HG03280 (cell line): ENCODE results near the gene ANO2.

Experiments
- ATAC-seq: cut with Tn5 transposase; IDR thresholded peaks from one replicate; pipeline ENCODE4 v1.9.1; 2021; ENCODE audit warnings: mild to moderate bottlenecking, moderate library complexity; ENCODE audit not compliant: unreplicated experiment

Gene ANO2

GRCh38 chr12:5783289-5783920 is 161.7 kb downstream of the ANO2 start:
- no peak for ATAC-seq

GRCh38 chr12:5780536-5780935 is 164.5 kb downstream of the ANO2 start:
- ATAC-seq: no peak

- ATAC-seq: no peak
Measured at GRCh38 chr12:5779401-5779800, 165.7 kb downstream of the ANO2 start.

DNA sequence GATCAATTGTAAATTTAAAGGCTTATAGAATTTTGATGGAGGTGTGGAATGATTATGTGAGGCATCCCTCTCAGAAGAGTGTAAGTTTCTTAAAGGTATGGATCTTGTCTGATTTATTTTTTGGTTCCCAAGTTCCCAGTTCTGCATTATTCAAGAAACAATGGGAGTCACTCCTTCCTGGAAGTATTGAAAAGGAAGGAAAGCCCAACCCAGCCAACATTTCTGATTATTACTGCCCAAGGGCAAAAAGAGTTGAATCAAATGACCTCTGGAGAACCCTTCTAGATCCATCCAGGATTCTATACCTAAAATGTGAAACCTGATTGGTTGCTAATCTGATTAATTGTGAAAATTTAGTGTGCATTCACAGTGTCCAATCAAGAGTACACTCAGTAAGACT is 166.2 kb downstream of the ANO2 start:
- no peak for ATAC-seq

DNA sequence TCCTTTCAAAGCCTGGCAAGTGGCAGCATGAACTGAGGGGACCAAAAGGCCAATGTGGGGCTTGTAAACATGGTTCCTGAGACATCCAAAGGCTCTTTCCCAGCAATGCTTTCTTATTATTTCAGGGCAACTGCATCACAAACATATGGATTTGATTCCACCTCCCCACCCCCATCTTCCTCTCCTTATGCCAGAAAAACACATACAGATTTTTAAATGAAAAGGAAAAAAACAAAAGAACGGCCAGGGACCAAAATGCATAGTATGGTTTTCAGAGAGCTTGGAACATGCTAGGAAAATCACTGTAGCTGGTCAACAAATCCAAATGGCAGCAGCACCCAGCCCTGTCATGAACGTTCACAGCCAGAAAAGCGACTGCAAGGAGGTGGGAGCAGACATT is 167.6 kb downstream of the ANO2 start:
- ATAC-seq: no peak

- ATAC-seq: no peak
Measured at GRCh38 chr12:5776091-5776490, 169.0 kb downstream of the ANO2 start.

DNA sequence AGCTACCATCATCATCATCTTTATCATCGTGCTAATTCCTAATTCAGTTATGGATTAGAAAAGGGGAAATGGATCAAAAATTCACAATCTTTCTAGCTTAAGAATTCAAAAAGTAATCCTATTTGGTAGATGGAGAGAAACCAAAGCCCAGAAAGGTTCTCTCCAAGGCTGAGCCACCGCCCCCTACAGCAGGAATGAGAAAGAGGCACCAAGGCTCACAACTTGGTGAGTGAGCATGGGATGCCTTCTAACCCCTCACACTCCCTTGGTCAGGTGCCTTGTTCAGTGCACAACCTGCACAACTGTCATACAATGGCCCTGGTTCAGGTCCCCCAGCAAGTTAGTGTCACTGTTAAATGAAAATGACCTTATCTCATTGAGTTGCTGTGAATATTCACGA is 171.5 kb downstream of the ANO2 start:
- no peak for ATAC-seq

DNA sequence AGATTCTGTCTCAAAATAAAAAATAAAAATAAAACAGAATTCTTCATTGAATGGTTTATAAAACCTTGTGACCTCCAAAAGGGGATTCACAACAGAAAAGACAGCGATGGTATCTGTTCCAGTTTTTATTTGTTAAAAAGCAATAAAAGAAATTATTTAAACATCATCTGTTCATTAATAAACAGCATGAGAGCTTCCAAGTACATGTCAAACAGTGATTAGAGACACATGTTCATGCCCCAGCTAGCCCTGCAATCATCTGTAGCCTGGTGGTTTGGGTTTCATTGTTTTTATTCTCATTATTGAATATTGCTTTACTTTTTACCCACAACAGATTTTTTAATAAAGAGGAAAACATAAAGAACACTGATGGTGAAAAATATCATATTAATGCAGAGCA is 173.3 kb downstream of the ANO2 start:
- no peak for ATAC-seq

GRCh38 chr12:5770727-5771126 is 174.3 kb downstream of the ANO2 start:
- ATAC-seq: no peak

GRCh38 chr12:5768581-5769196 is 176.4 kb downstream of the ANO2 start:
- no peak for ATAC-seq

DNA sequence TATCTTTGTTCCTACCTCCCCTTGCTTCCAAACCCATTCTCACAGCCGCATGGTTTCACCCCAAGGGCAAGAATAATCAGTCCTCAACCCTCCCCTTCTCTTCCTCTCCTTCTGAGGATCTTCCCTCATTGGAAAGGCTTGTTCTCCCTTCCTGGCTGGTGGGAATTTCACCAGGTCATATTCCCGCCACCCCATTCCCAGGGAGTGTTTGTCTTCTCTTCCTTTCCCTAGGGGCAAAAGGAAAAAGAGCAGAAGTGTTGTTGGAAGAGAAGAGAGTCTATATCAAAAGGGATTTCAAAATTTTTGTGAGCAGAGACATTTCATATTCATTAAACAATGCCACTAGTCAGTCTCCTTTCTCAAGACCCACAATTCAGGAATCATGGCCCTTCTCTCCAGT is 176.9 kb downstream of the ANO2 start:
- ATAC-seq: no peak

- no peak for ATAC-seq
Measured at GRCh38 chr12:5758347-5758746, 186.7 kb downstream of the ANO2 start.

DNA sequence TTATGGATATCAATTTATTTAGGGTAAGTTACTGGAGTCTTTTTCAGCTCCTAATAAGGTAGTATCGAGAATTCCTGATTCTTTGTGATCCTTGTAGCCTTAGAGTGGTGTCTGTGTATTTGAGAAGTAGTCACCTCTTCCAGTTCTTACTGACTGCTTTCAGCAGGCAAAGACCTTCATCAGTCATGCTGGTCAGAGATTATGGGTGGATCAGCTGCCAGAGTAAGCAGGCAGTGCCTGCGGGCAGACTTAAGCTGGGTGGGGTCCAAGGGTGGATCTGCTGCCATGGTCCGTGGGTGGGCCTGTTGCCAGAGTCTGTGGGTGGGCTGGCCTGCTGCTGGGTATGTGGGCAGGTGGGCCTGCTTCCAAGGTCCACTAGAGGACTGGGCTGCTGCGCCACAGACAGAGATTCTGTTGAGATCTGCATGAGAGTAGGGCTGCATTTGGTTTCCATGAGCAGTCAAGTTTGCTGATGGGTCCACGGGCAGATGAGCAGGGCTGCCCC is 188.7 kb downstream of the ANO2 start:
- no peak for ATAC-seq

- ATAC-seq: no peak
Measured at GRCh38 chr12:5748027-5748426, 197.0 kb downstream of the ANO2 start.

DNA sequence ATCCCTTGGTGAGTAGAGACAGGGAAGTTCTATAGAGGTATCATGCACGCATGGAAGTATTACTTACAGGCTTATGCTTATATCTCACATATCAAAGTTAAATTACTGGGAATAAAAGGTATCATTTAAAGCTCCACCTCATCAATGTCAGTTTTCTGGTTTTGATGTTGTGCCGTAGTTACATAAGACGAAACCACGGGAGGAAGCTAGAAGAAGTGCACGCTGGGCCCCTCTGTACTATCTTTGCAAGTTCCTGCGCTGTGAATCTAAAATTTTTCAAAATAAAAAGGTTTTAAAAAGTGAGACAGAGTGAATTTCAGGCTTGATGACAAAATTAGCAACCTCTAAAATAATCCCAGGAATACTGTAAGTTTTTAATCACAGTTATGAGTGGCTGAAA is 198.1 kb downstream of the ANO2 start:
- ATAC-seq: no peak

DNA sequence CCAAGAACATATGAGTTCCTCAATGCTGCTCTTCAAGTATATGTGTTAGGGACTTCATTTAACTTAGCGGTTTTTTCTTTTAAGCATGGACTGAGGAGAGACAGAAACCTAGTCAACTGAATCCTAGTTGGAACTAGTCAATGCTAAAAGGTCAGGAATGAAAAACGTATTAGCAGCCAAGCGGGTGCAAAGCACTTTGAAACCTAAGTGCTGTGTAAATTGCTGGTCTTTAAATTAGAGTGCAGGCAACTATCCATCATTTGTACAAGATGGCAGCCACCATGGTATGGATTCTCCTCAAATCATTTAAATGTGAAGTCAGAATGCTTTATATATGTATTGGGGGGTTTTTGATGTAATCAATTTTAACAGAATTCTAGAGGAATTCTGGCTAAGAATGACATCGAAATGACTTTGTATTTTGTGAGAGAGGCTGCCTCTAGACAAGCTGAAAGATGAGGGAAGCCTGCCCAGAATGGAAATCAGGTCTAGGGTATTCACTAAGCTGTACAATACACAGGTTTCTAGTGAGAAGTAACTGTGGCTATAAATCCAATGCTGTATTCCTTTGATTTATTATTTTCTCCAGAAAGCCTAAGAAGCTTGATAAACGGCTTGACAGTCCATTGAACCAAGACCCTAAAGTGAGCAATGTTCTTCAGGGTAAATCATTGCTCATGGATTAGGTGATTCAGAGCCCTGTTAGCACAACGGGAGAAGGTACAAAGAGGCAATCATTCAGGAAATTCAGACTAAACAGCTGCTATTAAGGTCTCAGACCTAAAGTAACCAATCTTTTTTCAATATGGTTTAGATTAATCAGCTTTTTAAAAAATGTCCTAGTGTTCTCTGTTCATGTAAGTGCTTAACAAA is 198.8 kb downstream of the ANO2 start:
- ATAC-seq: no peak

- no peak for ATAC-seq
Measured at GRCh38 chr12:5745251-5745888, 199.7 kb downstream of the ANO2 start.

- ATAC-seq: no peak
Measured at GRCh38 chr12:5742258-5742657, 202.8 kb downstream of the ANO2 start.

DNA sequence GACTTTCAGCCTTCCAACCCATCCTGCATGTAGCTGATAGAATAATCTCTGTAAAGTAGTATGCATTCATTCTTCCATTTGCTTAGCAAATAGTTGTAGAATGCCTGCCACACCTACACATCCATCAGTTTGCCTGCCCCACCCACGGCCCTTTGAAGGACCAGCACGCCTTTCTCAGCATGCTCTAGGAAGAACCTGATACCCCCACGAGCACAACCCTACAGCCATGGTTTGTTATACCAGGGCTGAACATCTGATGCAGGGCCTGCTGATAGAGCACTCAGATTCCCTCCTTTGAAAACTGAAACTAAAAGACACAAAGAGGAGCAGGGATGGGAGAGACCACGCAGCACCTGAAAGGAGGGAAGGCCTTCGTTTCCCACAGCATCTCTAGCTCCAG is 205.1 kb downstream of the ANO2 start:
- no peak for ATAC-seq

DNA sequence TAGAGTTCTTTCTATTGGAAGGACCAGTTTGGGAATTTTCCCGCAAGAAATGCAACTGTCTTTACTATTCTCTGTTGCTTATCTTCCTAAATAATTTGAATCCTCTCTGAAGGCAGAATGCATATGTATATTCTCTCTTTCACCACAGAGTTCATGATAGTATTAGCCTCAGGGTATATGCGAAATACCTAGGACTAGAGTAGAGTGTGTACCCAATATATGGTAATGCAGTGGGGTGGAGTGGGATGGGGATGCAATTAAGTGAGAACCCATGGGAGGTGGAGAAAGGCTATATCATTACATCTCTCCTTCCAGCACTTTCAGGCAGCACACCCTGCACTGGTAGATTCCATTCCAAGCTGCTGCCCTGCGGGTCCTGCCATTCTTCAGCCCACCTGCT is 207.3 kb downstream of the ANO2 start:
- ATAC-seq: no peak

DNA sequence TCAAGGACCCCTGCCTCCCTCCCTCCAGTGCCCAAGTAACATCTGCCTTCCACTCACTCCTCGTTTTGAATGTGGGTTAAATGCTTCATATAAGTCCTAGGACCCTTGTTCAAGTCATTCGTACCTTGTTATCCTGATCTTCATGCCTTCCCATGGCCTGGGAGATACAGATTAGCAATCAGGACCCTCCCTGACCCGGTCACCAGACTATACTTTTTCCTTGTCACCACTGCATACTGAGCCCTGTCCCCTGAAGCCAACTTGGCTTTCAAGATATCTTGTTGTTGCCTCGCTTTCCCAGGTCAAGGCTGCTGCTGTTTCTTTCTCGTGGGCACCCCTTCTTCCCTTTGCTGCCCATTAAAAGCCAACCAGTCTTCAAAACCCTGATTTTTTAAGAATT is 208.5 kb downstream of the ANO2 start:
- no peak for ATAC-seq
